ENCODE data around the gene ME3. TPM values are rescaled to one million over a fixed set of nuclear protein-coding genes. Genes with fewer than 3 reads are reported as not detected.

Gene ME3
- total RNA-seq, 2 donors from 2014 or later: 62.4 to 62.5 TPM

- no peak for TF ChIP-seq CTCF (IDR thresholded peaks at IDR 0.05)
- H3K27me3 ChIP-seq (replicated peaks; ENCODE audit: insufficient read depth): no peaks in the 10 kb centered on the region
- DNase-seq (ENCODE audit: low spot score) (no peak), ATAC-seq (ENCODE audit: insufficient number of reproducible peaks, low FRiP score, low read depth) (no peak)
- peaks cover 0 to 23% of the 10 kb centered on the region in 2 donors for H3K4me1 ChIP-seq (ENCODE audit: control insufficient read depth in 1 of 2, low read depth in 2 of 2)
- peak overlapping the region in 1 of 2 donors; percentile 69 for H3K27ac ChIP-seq
- H3K9me3 ChIP-seq: no peaks in the 10 kb centered on the region
- H3K4me3 ChIP-seq: no peak overlapping the region
- H3K36me3 ChIP-seq: no peaks in the 10 kb centered on the region
Observed at GRCh38 chr11:86687185-86687778, 14.9 kb upstream of the ME3 start.

GRCh38 chr11:86686531-86686930 lies 14.1 kb upstream of the ME3 start:
- Histone ChIP-seq H3K36me3 (no peaks in the 10 kb centered on the region), H3K4me1 (ENCODE audit: control insufficient read depth in 1 of 2, low read depth in 2 of 2) (peaks cover 6 to 30% of the 10 kb centered on the region in 2 donors), H3K9me3 (no peaks in the 10 kb centered on the region), H3K4me3 (no peak overlapping the region), H3K27me3 (replicated peaks; ENCODE audit: insufficient read depth) (no peaks in the 10 kb centered on the region), H3K27ac (peak overlapping the region in 1 of 2 donors; percentile 69)
- TF ChIP-seq CTCF (IDR thresholded peaks at IDR 0.05): no peak
- ATAC-seq (ENCODE audit: insufficient number of reproducible peaks, low FRiP score, low read depth): no peak
- DNase-seq (ENCODE audit: low spot score): no peak

GRCh38 chr11:86681483-86681756 lies 9.0 kb upstream of the ME3 start:
- H3K9me3 ChIP-seq: no peaks in the 10 kb centered on the region
- H3K4me1 ChIP-seq (ENCODE audit: control insufficient read depth in 1 of 2, low read depth in 2 of 2): peaks cover 12 to 17% of the 10 kb centered on the region in 2 donors
- H3K36me3 ChIP-seq: no peaks in the 10 kb centered on the region
- H3K27me3 ChIP-seq (replicated peaks; ENCODE audit: insufficient read depth): no peaks in the 10 kb centered on the region
- no peak for ATAC-seq (ENCODE audit: insufficient number of reproducible peaks, low FRiP score, low read depth)
- DNase-seq (ENCODE audit: low spot score): no peak
- no peak for TF ChIP-seq CTCF (IDR thresholded peaks at IDR 0.05)
- peak overlapping the region; percentile 26 for H3K4me3 ChIP-seq
- peak overlapping the region in 1 of 2 donors; percentile 64 for H3K27ac ChIP-seq

GRCh38 chr11:86680716-86681482 lies 8.5 kb upstream of the ME3 start:
- Histone ChIP-seq H3K36me3 (no peaks in the 10 kb centered on the region), H3K27me3 (replicated peaks; ENCODE audit: insufficient read depth) (no peaks in the 10 kb centered on the region), H3K9me3 (no peaks in the 10 kb centered on the region), H3K4me1 (ENCODE audit: control insufficient read depth in 1 of 2, low read depth in 2 of 2) (peaks cover 12 to 21% of the 10 kb centered on the region in 2 donors), H3K4me3 (peak overlapping the region; percentile 26), H3K27ac (peak overlapping the region in 1 of 2 donors; percentile 64)
- no peak for DNase-seq (ENCODE audit: low spot score)
- TF ChIP-seq CTCF (IDR thresholded peaks at IDR 0.05): no peak
- ATAC-seq (ENCODE audit: insufficient number of reproducible peaks, low FRiP score, low read depth): no peak

- DNase-seq (ENCODE audit: low spot score): no peak
- no peak for TF ChIP-seq CTCF (IDR thresholded peaks at IDR 0.05)
- Histone ChIP-seq H3K4me3 (no peak overlapping the region), H3K36me3 (no peaks in the 10 kb centered on the region), H3K27me3 (replicated peaks; ENCODE audit: insufficient read depth) (no peaks in the 10 kb centered on the region), H3K4me1 (ENCODE audit: control insufficient read depth in 1 of 2, low read depth in 2 of 2) (peaks cover 12 to 35% of the 10 kb centered on the region in 2 donors), H3K9me3 (no peaks in the 10 kb centered on the region), H3K27ac (no peak overlapping the region)
- no peak for ATAC-seq (ENCODE audit: insufficient number of reproducible peaks, low FRiP score, low read depth)
Observed at GRCh38 chr11:86678823-86679222, 6.4 kb upstream of the ME3 start.

Data from thoracic aorta (tissue), 2 donors.